H1 (cell line): ENCODE data around the gene NME1. TPM values are rescaled to one million over a fixed set of nuclear protein-coding genes. Genes with fewer than 3 reads are reported as not detected.

Experiments
- BACH1 ChIP-seq: IDR thresholded peaks from 2 replicates; pipeline ENCODE4 v1.6.1; 2012; ENCODE audit warnings: low read length, improper control_type of control experiment
- BCL11A ChIP-seq, 2 experiments: IDR thresholded peaks; one replicate each; pipeline ENCODE4 v1.6.1; 2011; ENCODE audit warnings: low read depth in 2 of 2, low read length in 2 of 2, mild to moderate bottlenecking in 2 of 2
- CHD2 ChIP-seq: IDR thresholded peaks from 2 replicates; pipeline ENCODE4 v1.6.1; 2012; ENCODE audit warnings: low read length, improper control_type of control experiment
- CREB1 ChIP-seq: IDR thresholded peaks from 2 replicates; pipeline ENCODE4 v1.6.1; 2012; ENCODE audit warnings: inconsistent platforms
- CTCF ChIP-seq, 3 experiments: IDR thresholded peaks; 1 replicate in 2 of 3; 2 replicates in 1 of 3; pipeline versions ENCODE4 v1.5.1 to v1.6.1; 2011; ENCODE audit warnings: low read length in 3 of 3, mild to moderate bottlenecking in 3 of 3, inconsistent platforms in 2 of 3, low read depth in 1 of 3, moderate library complexity in 1 of 3; ENCODE audit not compliant: insufficient read depth in 1 of 3; ENCODE audit errors: control extremely low read depth in 1 of 3
- EGR1 ChIP-seq: IDR thresholded peaks from 2 replicates; pipeline ENCODE4 v1.6.1; 2011; ENCODE audit warnings: low read depth, low read length, borderline replicate concordance
- GABPA ChIP-seq: IDR thresholded peaks from 2 replicates; pipeline ENCODE4 v1.6.1; 2011; ENCODE audit warnings: mild to moderate bottlenecking, low read length, moderate library complexity, borderline replicate concordance; ENCODE audit not compliant: insufficient read depth
- JUND ChIP-seq: IDR thresholded peaks from 2 replicates; pipeline ENCODE4 v1.6.1; 2011; ENCODE audit warnings: mild to moderate bottlenecking, improper control_type of control experiment, low read length
- KDM4A ChIP-seq: IDR thresholded peaks from one replicate; pipeline ENCODE4 v1.7.1; 2012; ENCODE audit warnings: low read depth, mild to moderate bottlenecking, moderate library complexity, low read length, inconsistent platforms; ENCODE audit not compliant: severe bottlenecking
- PHF8 ChIP-seq: fragments of 200-600 bp; sonication (generic); conservative IDR thresholded peaks from 2 replicates; pipeline ENCODE4 v1.7.1; 2012; ENCODE audit warnings: low read depth, mild to moderate bottlenecking, inconsistent platforms, low read length, moderate library complexity
- POLR2AphosphoS5 ChIP-seq: IDR thresholded peaks from 2 replicates; pipeline ENCODE4 v1.6.1; 2011; ENCODE audit warnings: low read depth, low read length
- RXRA ChIP-seq: IDR thresholded peaks from 2 replicates; pipeline ENCODE4 v1.6.1; 2011; ENCODE audit warnings: low read depth, mild to moderate bottlenecking, low read length, moderate library complexity; ENCODE audit not compliant: insufficient read depth
- SAP30 ChIP-seq: fragments of 300-600 bp; sonication (generic); IDR thresholded peaks from 2 replicates; pipeline ENCODE4 v1.7.1; 2012; ENCODE audit warnings: low read length, moderate library complexity, mild to moderate bottlenecking, inconsistent platforms; ENCODE audit not compliant: insufficient read depth, insufficient replicate concordance
- SP2 ChIP-seq: IDR thresholded peaks from 2 replicates; pipeline ENCODE4 v1.6.1; 2012; ENCODE audit warnings: mild to moderate bottlenecking, low read length, inconsistent platforms
- SRF ChIP-seq: IDR thresholded peaks from 2 replicates; pipeline ENCODE4 v1.6.1; 2011; ENCODE audit warnings: mild to moderate bottlenecking, low read depth, low read length, moderate library complexity
- SUZ12 ChIP-seq: fragments of 200-600 bp; sonication (generic); IDR thresholded peaks from 2 replicates; pipeline ENCODE4 v1.6.1; 2012; ENCODE audit warnings: mild to moderate bottlenecking, inconsistent platforms, low read length, moderate library complexity, mixed read lengths
- TEAD4 ChIP-seq: IDR thresholded peaks from 2 replicates; pipeline ENCODE4 v1.6.1; 2012; ENCODE audit warnings: low read depth, low read length, inconsistent platforms, mixed read lengths
- ZNF274 ChIP-seq: IDR thresholded peaks from 2 replicates; pipeline ENCODE4 v1.7.0; 2012; ENCODE audit warnings: low read length, borderline replicate concordance; ENCODE audit errors: extremely low read depth
- polyA plus RNA-seq, 7 experiments: library from polyadenylated mRNA; depleted of rRNA in 3 of 7; stranded (reverse) in 5 of 7; unstranded in 2 of 7; fragments of >200 nt in 5 of 7; fragments of 200-250 nt in 2 of 7; gene quantifications; 1 replicate in 5 of 7; 2 replicates in 1 of 7; 4 replicates in 1 of 7; pipeline versions ENCODE4 v1.2.1 to v1.2.3, GENCODE V29; 2011 to 2013; ENCODE audit warnings: missing spikeins in 2 of 7, mixed read lengths in 2 of 7
- total RNA-seq: library from RNA; stranded (reverse); fragmentation: NEBNext Ultra II Directional; extraction: Animal tissue kit (Norgen Biotek cat#: 25700); gene quantifications from 2 replicates; pipeline ENCODE4 v1.2.1, GENCODE V29; 2021

Gene NME1
- total and polyA plus RNA-seq, 2 of the 8 experiments (the other 6 are each of a cell fraction or from before 2014, with no cell fraction given), result 307 to 380 TPM

DNA sequence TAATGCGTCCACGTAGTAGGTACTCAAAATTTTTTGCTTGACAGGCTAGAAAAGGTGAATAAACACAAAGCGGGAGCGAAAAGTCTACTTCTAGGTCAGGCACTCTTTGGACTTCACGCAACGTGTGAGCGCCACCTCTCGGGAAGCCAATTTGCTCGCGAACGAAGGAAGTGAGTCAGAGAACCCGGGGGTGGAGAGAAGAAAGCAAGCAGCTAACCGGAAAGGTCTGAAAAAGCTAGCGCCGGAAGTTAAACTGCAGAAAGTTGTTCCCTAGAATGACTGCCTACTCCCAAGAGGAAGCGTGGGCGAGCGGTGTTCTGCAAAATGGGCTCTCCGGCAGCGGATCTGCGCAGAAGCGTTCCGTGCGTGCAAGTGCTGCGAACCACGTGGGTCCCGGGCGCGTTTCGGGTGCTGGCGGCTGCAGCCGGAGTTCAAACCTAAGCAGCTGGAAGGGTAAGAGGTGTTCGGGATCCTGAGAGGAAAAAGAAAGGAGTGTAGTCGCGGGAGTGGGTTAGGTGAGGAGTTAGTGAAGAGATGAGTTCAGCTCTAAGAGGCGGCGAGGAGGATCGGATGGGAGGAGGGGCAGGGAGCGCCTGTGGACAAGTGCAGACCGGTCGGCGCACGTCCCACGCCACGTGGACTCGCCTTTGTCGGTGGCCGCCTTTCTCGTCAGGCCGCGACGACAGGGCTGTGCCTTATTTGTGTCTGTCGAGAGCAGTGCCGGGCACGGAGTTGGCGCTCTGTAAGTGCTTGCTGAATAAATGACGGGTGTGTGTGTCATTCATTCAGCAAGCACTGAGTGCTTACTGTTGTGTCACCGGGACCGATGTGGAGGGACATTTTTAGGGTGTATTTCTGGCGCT is at the start of gene NME1 (continued):
- TF ChIP-seq SUZ12, result no peak
- TF ChIP-seq SP2, result no peak
- TF ChIP-seq ZNF274, result no peak
- TF ChIP-seq JUND, result peak; percentile 89
- TF ChIP-seq CTCF (IDR thresholded peaks at IDR 0.05; ENCODE audit: control extremely low read depth in 1 of 3, insufficient read depth in 1 of 3, low read depth in 1 of 3, low read length in 3 of 3), result peak; percentile 72 to 87 (median 77)
- TF ChIP-seq EGR1, result peak; percentile 100
- TF ChIP-seq POLR2AphosphoS5, result peak; percentile 95
- peak; percentile 69 for TF ChIP-seq KDM4A
- TF ChIP-seq RXRA, result 0 out of 2 replicates have a peak, but pooled peaks have one; percentile 61
- no peak; the same call in 1 of the 2 replicates for TF ChIP-seq BACH1
- TF ChIP-seq SAP30, result peak; percentile 96
- TF ChIP-seq CHD2, result peak; percentile 81
- TF ChIP-seq CREB1, result peak; percentile 81
- TF ChIP-seq GABPA, result peak; percentile 100
- peak; percentile 76 for TF ChIP-seq SRF
- TF ChIP-seq BCL11A (IDR thresholded peaks at IDR 0.05; ENCODE audit: low read depth in 2 of 2, low read length in 2 of 2), result no peak
- TF ChIP-seq PHF8, result peak; percentile 86
- peak; percentile 52; the same call in 1 of the 2 replicates for TF ChIP-seq TEAD4
